IMR-90 (cell line): ENCODE results near the gene SLC25A12.

ENCODE experiments used
- CTCF ChIP-seq: conservative IDR thresholded peaks from 2 replicates; pipeline ENCODE4 v1.5.1; 2012; ENCODE audit warnings: mild to moderate bottlenecking, low read depth, low read length, improper control_type of control experiment
- MXI1 ChIP-seq: IDR thresholded peaks from 2 replicates; pipeline ENCODE4 v1.6.1; 2012; ENCODE audit warnings: low read depth, mild to moderate bottlenecking, low read length, moderate library complexity, borderline replicate concordance

- TF ChIP-seq MXI1 = no peak
- no peak for TF ChIP-seq CTCF
Measured at GRCh38 chr2:171745141-171745540, 148.9 kb downstream of the SLC25A12 start.
